ENCODE data around the gene HNMT. TPM values are rescaled to one million over a fixed set of nuclear protein-coding genes. Genes with fewer than 3 reads are reported as not detected.

Gene HNMT
- total and polyA plus RNA-seq, 11 donors = 4.5 to 38.1 (median 10.2) TPM

DNA sequence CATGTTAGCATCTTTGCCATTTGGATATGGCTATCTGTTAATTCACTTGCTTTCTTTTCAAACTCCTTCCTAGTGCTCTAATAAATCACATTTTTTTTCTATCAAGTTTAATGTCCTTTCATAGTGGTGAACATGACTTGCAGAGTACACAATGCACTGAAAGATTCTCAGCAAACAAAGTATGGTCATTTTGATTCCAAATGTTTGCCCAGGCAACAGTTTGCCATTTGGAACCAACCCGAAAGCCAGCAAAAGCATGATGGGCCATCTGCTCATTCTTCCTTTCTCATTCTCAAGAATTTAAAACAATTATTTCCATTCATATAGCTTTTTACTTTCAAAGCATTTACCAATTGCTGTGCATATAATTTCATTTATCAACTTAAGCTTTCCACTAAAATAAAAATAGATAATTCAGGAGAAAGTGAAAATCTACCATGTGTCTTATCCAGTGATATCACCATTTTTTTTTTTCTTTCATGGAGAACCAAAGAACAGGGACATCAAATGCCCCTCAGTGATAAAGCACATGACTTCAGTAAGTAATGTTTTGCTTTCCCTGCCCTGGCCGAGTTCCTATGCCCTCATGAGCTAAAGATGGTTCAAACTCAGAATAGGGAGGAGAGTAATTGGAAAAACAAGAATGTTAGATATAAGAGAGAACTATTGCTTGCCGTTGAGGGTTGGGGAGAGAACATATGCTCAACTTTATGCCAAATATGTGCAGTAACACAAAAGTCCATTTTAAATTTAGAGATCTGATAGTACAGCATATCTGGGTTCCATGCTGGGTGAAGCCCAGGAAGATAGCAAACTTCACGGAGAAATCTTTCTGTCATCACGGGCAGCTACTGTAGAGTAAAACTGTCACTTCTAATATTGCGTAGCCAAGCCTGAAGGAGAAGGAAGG lies 62.1 kb downstream of the HNMT start:
- peaks cover 0 to 13% (median 0%) of the 10 kb centered on the region in 12 donors for H3K4me1 ChIP-seq
- intact Hi-C loops (cut with DNase I) = no loop called here
- no peaks in the 10 kb centered on the region for H3K9me3 ChIP-seq
- no peak overlapping the region for H3K4me3 ChIP-seq
- TF ChIP-seq, protein P1, sequence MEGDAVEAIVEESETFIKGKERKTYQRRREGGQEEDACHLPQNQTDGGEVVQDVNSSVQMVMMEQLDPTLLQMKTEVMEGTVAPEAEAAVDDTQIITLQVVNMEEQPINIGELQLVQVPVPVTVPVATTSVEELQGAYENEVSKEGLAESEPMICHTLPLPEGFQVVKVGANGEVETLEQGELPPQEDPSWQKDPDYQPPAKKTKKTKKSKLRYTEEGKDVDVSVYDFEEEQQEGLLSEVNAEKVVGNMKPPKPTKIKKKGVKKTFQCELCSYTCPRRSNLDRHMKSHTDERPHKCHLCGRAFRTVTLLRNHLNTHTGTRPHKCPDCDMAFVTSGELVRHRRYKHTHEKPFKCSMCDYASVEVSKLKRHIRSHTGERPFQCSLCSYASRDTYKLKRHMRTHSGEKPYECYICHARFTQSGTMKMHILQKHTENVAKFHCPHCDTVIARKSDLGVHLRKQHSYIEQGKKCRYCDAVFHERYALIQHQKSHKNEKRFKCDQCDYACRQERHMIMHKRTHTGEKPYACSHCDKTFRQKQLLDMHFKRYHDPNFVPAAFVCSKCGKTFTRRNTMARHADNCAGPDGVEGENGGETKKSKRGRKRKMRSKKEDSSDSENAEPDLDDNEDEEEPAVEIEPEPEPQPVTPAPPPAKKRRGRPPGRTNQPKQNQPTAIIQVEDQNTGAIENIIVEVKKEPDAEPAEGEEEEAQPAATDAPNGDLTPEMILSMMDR (IDR thresholded peaks at IDR 0.05) = no peak
- no peak for TF ChIP-seq POLR2A (IDR thresholded peaks at IDR 0.05)
- no peaks in the 10 kb centered on the region for H3K27me3 ChIP-seq
- ATAC-seq = no peak
- no peak overlapping the region for H3K27ac ChIP-seq
- 77 to 86% (median 81%) methylated on average over 6 of the region's 6 CpGs for WGBS, 4 donors
- H3K36me3 ChIP-seq = no peaks in the 10 kb centered on the region
- DNase-seq = no peak

- intact Hi-C loops (cut with DNase I) = no loop called here
- 49 to 76% (median 60%) methylated on average over 2 of the region's 2 CpGs for WGBS, 4 donors
These were observed 64.3 kb downstream of the HNMT start for GRCh38 chr2:138028538-138028937.

GRCh38 chr2:138029276-138029675 lies 65.0 kb downstream of the HNMT start:
- Histone ChIP-seq H3K4me3 (no peak overlapping the region), H3K27me3 (no peaks in the 10 kb centered on the region), H3K27ac (no peak overlapping the region), H3K4me1 (peaks cover 0 to 13% (median 0%) of the 10 kb centered on the region in 12 donors), H3K9me3 (no peaks in the 10 kb centered on the region), H3K36me3 (no peaks in the 10 kb centered on the region)
- DNase-seq (peak in 3 of 5 donors; percentile 10 to 28 (median 25)), ATAC-seq (peak in 3 of 4 donors; percentile 55 to 73 (median 72))
- TF ChIP-seq, protein P1 (IDR thresholded peaks at IDR 0.05) = no peak
- intact Hi-C loops (cut with DNase I) = no loop called here

More at GRCh38 chr2:138028538-138028937, 64.3 kb downstream of the HNMT start:
- no peaks in the 10 kb centered on the region for H3K9me3 ChIP-seq
- no peak for DNase-seq
- TF ChIP-seq, protein P1 (IDR thresholded peaks at IDR 0.05) = no peak
- no peak for TF ChIP-seq POLR2A (IDR thresholded peaks at IDR 0.05)
- H3K4me1 ChIP-seq = peaks cover 0 to 13% (median 0%) of the 10 kb centered on the region in 12 donors
- peak overlapping the region in 1 of 12 donors; percentile 43 for H3K27ac ChIP-seq
- H3K36me3 ChIP-seq = no peaks in the 10 kb centered on the region
- ATAC-seq = peak in 3 of 4 donors; percentile 34 to 81 (median 57)
- H3K4me3 ChIP-seq = no peak overlapping the region
- H3K27me3 ChIP-seq = no peaks in the 10 kb centered on the region

DNA sequence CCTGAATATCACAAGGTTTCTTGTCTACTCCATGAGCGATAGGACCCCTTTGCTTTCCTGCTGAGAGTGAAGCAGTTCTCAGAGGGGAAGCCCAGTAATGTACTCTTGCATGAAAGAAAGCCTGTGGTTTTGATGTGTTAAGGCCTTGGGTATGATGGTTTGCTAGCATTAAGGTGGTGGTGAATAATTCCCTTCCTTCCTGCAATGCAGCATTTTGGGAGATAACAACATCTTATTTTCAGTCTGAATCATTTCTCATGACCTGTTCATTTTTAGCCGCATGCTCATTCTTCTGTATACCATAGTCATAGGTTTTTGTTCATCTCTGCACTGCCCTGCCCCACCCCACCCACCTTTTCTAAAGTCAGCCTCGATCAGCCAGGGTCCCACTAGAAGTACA lies 66.2 kb downstream of the HNMT start:
- H3K9me3 ChIP-seq = no peaks in the 10 kb centered on the region
- no peaks in the 10 kb centered on the region for H3K27me3 ChIP-seq
- peaks cover 0 to 13% (median 0%) of the 10 kb centered on the region in 12 donors for H3K4me1 ChIP-seq
- H3K27ac ChIP-seq = no peak overlapping the region
- TF ChIP-seq, protein P1 (IDR thresholded peaks at IDR 0.05) = no peak
- no peak for TF ChIP-seq POLR2A (IDR thresholded peaks at IDR 0.05)
- DNase-seq = no peak
- no peak overlapping the region for H3K4me3 ChIP-seq
- intact Hi-C loops (cut with DNase I) = no loop called here
- no peak for ATAC-seq
- WGBS, 4 donors = 86 to 89% (median 88%) methylated on average over 3 of the region's 3 CpGs
- H3K36me3 ChIP-seq = no peaks in the 10 kb centered on the region

Measured in heart left ventricle (tissue), 16 donors.